ENCODE results near the gene TPRX1. TPM values are rescaled to one million over a fixed set of nuclear protein-coding genes. Genes with fewer than 3 reads are reported as not detected.

Gene TPRX1
- total and polyA plus RNA-seq, 2 donors (not counting 3 experiments of a cell fraction or from before 2014, with no cell fraction given): not detected

GRCh38 chr19:47757617-47758442, 46.5 kb downstream of the TPRX1 start:
- no peak overlapping the region for H3K4me2 ChIP-seq (ENCODE audit: insufficient read depth, low read length)
- H3K27me3 ChIP-seq (ENCODE audit: control insufficient read depth in 2 of 2, insufficient read depth in 2 of 2, low read length in 2 of 2): no peaks in the 10 kb centered on the region
- no peaks in the 10 kb centered on the region for H3K79me2 ChIP-seq (ENCODE audit: control insufficient read depth, insufficient read depth, low read length)
- dilution Hi-C loops (cut with MboI; ENCODE audit: extremely low pct_ligation_motif_present, low sequenced_read_pairs): no loop called here
- POLR2A ChIA-PET: interaction anchor here (1.0 kb wide), 1 partner anchor 8 kb away, joined by 3 read pairs; no protein-coding TSS in a partner anchor
- no peaks in the 10 kb centered on the region for H3K9me1 ChIP-seq (replicated peaks; ENCODE audit: control insufficient read depth, extremely low read depth, insufficient read depth, low read length)
- TF ChIP-seq MAX (IDR thresholded peaks at IDR 0.05; ENCODE audit: insufficient read depth, insufficient read length) (no peak), GATA2 (IDR thresholded peaks at IDR 0.05; ENCODE audit: insufficient read depth, insufficient read length, low read depth, low read length) (no peak), MYC (IDR thresholded peaks at IDR 0.05; ENCODE audit: low read depth, low read length) (no peak)
- peaks cover 4% of the 10 kb centered on the region for H3K4me1 ChIP-seq (ENCODE audit: control insufficient read depth, extremely low read depth, insufficient read depth, low read length)
- H3K36me3 ChIP-seq (ENCODE audit: control insufficient read depth in 2 of 2, extremely low read depth in 1 of 2, insufficient read depth in 2 of 2, low read length in 2 of 2): peaks cover 12 to 40% of the 10 kb centered on the region in 2 experiments
- intact Hi-C loops (cut with micrococcal nuclease): no loop called here
- no peak overlapping the region for H3K4me3 ChIP-seq (replicated peaks in 1 of 3; ENCODE audit: insufficient read depth in 1 of 3, low read depth in 1 of 3, low read length in 3 of 3)
- H4K20me1 ChIP-seq (replicated peaks; ENCODE audit: control insufficient read depth, extremely low read depth, insufficient read depth, low read length): no peaks in the 10 kb centered on the region
- no peaks in the 10 kb centered on the region for H3K9me3 ChIP-seq (replicated peaks; ENCODE audit: control insufficient read depth, insufficient read depth, low read length)
- DNase-seq (ENCODE audit: low read depth, low spot score) (no peak), FAIRE-seq (no peak)
- H3K27ac ChIP-seq (ENCODE audit: insufficient read depth, low read depth, low read length): no peak overlapping the region
- no TSS peak for BruUV-seq (replicated peaks)
- CTCF ChIA-PET: interaction anchor here (1.2 to 1.7 kb wide), 3 partner anchors 10 to 45 kb away, joined by 3 to 4 read pairs (median 3); no protein-coding TSS in a partner anchor
- H2AFZ ChIP-seq (ENCODE audit: low read depth, low read length): no peak overlapping the region
- no peak overlapping the region for H3K9ac ChIP-seq (replicated peaks; ENCODE audit: extremely low read depth, insufficient read depth, low read length)

- Histone ChIP-seq H3K4me1 (ENCODE audit: control insufficient read depth, extremely low read depth, insufficient read depth, low read length) (no peaks in the 10 kb centered on the region), H3K4me3 (replicated peaks in 1 of 3; ENCODE audit: insufficient read depth in 1 of 3, low read depth in 1 of 3, low read length in 3 of 3) (no peak overlapping the region), H2AFZ (ENCODE audit: low read depth, low read length) (no peak overlapping the region), H3K79me2 (ENCODE audit: control insufficient read depth, insufficient read depth, low read length) (no peaks in the 10 kb centered on the region), H4K20me1 (replicated peaks; ENCODE audit: control insufficient read depth, extremely low read depth, insufficient read depth, low read length) (no peaks in the 10 kb centered on the region), H3K4me2 (ENCODE audit: insufficient read depth, low read length) (no peak overlapping the region), H3K36me3 (ENCODE audit: control insufficient read depth in 2 of 2, extremely low read depth in 1 of 2, insufficient read depth in 2 of 2, low read length in 2 of 2) (peaks cover 16 to 48% of the 10 kb centered on the region in 2 experiments), H3K9ac (replicated peaks; ENCODE audit: extremely low read depth, insufficient read depth, low read length) (no peak overlapping the region), H3K9me3 (replicated peaks; ENCODE audit: control insufficient read depth, insufficient read depth, low read length) (no peaks in the 10 kb centered on the region), H3K27me3 (ENCODE audit: control insufficient read depth in 2 of 2, insufficient read depth in 2 of 2, low read length in 2 of 2) (no peaks in the 10 kb centered on the region), H3K27ac (ENCODE audit: insufficient read depth, low read depth, low read length) (no peak overlapping the region), H3K9me1 (replicated peaks; ENCODE audit: control insufficient read depth, extremely low read depth, insufficient read depth, low read length) (no peaks in the 10 kb centered on the region)
- POLR2A ChIA-PET: interaction anchor here (1.0 kb wide), 1 partner anchor 8 kb away, joined by 3 read pairs; no protein-coding TSS in a partner anchor
- dilution Hi-C loops (cut with MboI; ENCODE audit: extremely low pct_ligation_motif_present, low sequenced_read_pairs): no loop called here
- no TSS peak for BruUV-seq (replicated peaks)
- CTCF ChIA-PET: interaction anchor here (1.2 to 2.1 kb wide), 4 partner anchors 8 to 44 kb away, joined by 3 to 8 read pairs (median 4); partner anchors contain the start of gene EHD2
- no peak for FAIRE-seq
- intact Hi-C loops (cut with micrococcal nuclease): no loop called here
- DNase-seq (ENCODE audit: low read depth, low spot score): no peak
- no peak for TF ChIP-seq JUN (IDR thresholded peaks at IDR 0.05; ENCODE audit: borderline replicate concordance, insufficient read depth, insufficient read length, low read depth)
- no peak for TF ChIP-seq GATA2 (IDR thresholded peaks at IDR 0.05; ENCODE audit: insufficient read depth, insufficient read length, low read depth, low read length)
- TF ChIP-seq MAX (IDR thresholded peaks at IDR 0.05; ENCODE audit: insufficient read depth, insufficient read length): no peak
- TF ChIP-seq POLR2A (IDR thresholded peaks at IDR 0.05; ENCODE audit: low read depth, low read length): no peak
Observed at GRCh38 chr19:47756953-47757608, 47.3 kb downstream of the TPRX1 start.

Data from endothelial cell of umbilical vein (primary cell).